HepG2 (cell line): ENCODE measurements around the gene KLC4. TPM values are rescaled to one million over a fixed set of nuclear protein-coding genes. Genes with fewer than 3 reads are reported as not detected.

Experiments
- AKAP8 ChIP-seq: sonication (generic); formaldehyde crosslinking; IDR thresholded peaks from 2 replicates; pipeline ENCODE4 v1.5.1; 2020; ENCODE audit warnings: mild to moderate bottlenecking, missing genetic modification reagents
- BORCS8-MEF2B ChIP-seq: sonication (generic); formaldehyde crosslinking; IDR thresholded peaks from 2 replicates; pipeline ENCODE4 v1.8.0; 2022; ENCODE audit warnings: mild to moderate bottlenecking, missing genetic modification reagents
- DMAP1 ChIP-seq: IDR thresholded peaks from 2 replicates; pipeline ENCODE4 v1.6.1; 2016
- GABPA ChIP-seq, 2 experiments: IDR thresholded peaks; 2 replicates each; pipeline ENCODE4 v1.6.1; 2011 to 2016; ENCODE audit warnings: low read depth in 2 of 2, low read length in 1 of 2, missing biosample characterization in 1 of 2, missing genetic modification characterization in 1 of 2
- HCFC1 ChIP-seq: fragments of 150-350 bp; IDR thresholded peaks from 2 replicates; pipeline ENCODE4 v1.6.1; 2014; ENCODE audit warnings: low read depth, low read length
- ISL2 ChIP-seq: sonication (generic); formaldehyde crosslinking; IDR thresholded peaks from 2 replicates; pipeline ENCODE4 v1.5.0; 2020; ENCODE audit warnings: missing genetic modification reagents
- KDM5B ChIP-seq: sonication (generic); formaldehyde crosslinking; IDR thresholded peaks from 2 replicates; pipeline ENCODE4 v1.4.0; 2020; ENCODE audit warnings: missing genetic modification reagents, mild to moderate bottlenecking, borderline replicate concordance
- KLF16 ChIP-seq, 2 experiments: sonication (generic) in 1 of 2; formaldehyde crosslinking in 1 of 2; IDR thresholded peaks; 2 replicates each; pipeline versions ENCODE4 v1.6.1 to v1.8.0; 2016 to 2023; ENCODE audit warnings: missing genetic modification reagents in 2 of 2, missing compliant biosample characterization in 1 of 2
- MED1 ChIP-seq: sonication (generic); formaldehyde crosslinking; IDR thresholded peaks from 2 replicates; pipeline ENCODE4 v1.4.0; 2020; ENCODE audit warnings: missing genetic modification reagents
- MED13 ChIP-seq: sonication (generic); formaldehyde crosslinking; IDR thresholded peaks from 2 replicates; pipeline ENCODE4 v1.5.0; 2020; ENCODE audit warnings: missing genetic modification reagents
- PAXIP1 ChIP-seq: sonication (generic); formaldehyde crosslinking; conservative IDR thresholded peaks from 2 replicates; pipeline ENCODE4 v1.4.0; 2020; ENCODE audit warnings: mild to moderate bottlenecking, missing genetic modification reagents, moderate library complexity
- POGK ChIP-seq: sonication (generic); formaldehyde crosslinking; conservative IDR thresholded peaks from 2 replicates; pipeline ENCODE4 v1.8.0; 2022; ENCODE audit warnings: mild to moderate bottlenecking, moderate library complexity, missing genetic modification reagents
- SMAD1 ChIP-seq: sonication (generic); formaldehyde crosslinking; IDR thresholded peaks from 2 replicates; pipeline ENCODE4 v1.4.0; 2020; ENCODE audit warnings: missing genetic modification reagents, low read depth, mild to moderate bottlenecking, borderline replicate concordance
- ZBTB7A ChIP-seq: sonication (generic); formaldehyde crosslinking; IDR thresholded peaks from 2 replicates; pipeline ENCODE4 v1.8.0; 2022; ENCODE audit warnings: mild to moderate bottlenecking, missing genetic modification reagents
- ZNF230 ChIP-seq: sonication (generic); formaldehyde crosslinking; IDR thresholded peaks from 2 replicates; pipeline ENCODE4 v1.4.0; 2020; ENCODE audit warnings: mild to moderate bottlenecking, missing genetic modification reagents
- ZNF510 ChIP-seq: sonication (generic); formaldehyde crosslinking; IDR thresholded peaks from 2 replicates; pipeline ENCODE4 v1.4.0; 2020; ENCODE audit warnings: low read depth, mild to moderate bottlenecking, missing genetic modification reagents
- ZNF552 ChIP-seq: sonication (generic); formaldehyde crosslinking; IDR thresholded peaks from 2 replicates; pipeline ENCODE4 v1.9.0; 2022; ENCODE audit warnings: missing genetic modification reagents, mild to moderate bottlenecking, borderline replicate concordance
- ZNF775 ChIP-seq: sonication (generic); formaldehyde crosslinking; IDR thresholded peaks from 2 replicates; pipeline ENCODE4 v1.4.0; 2020; ENCODE audit warnings: missing genetic modification reagents, mild to moderate bottlenecking, moderate library complexity, borderline replicate concordance
- polyA plus RNA-seq, 8 experiments: library from polyadenylated mRNA; depleted of rRNA in 3 of 8; stranded (reverse) in 7 of 8; unstranded in 1 of 8; fragments of >200 nt; fragmentation: Illumina TruSeq in 4 of 8; extraction: Trizol in 4 of 8; gene quantifications; 2 replicates each; pipeline versions ENCODE4 v1.2.1 to v1.2.3, GENCODE V29; 2011 to 2016; ENCODE audit warnings: low read depth in 4 of 8, missing spikeins in 1 of 8, mixed read lengths in 1 of 8; ENCODE audit not compliant: insufficient read depth in 1 of 8
- total RNA-seq, 5 experiments: library from RNA; depleted of rRNA; stranded (reverse); fragments of >200 nt; fragmentation: Illumina TruSeq; extraction: Trizol; gene quantifications; 2 replicates each; pipeline ENCODE4 v1.2.3, GENCODE V29; 2016; ENCODE audit warnings: low read depth in 1 of 5
- TF ChIP-seq, protein P1 (sequence below): IDR thresholded peaks from 2 replicates; pipeline ENCODE4 v1.6.1; 2016; ENCODE audit warnings: control low read depth
- TF ChIP-seq, protein P2 (sequence below): sonication (generic); formaldehyde crosslinking; IDR thresholded peaks from 2 replicates; pipeline ENCODE4 v1.5.1; 2020; ENCODE audit warnings: missing genetic modification reagents, mild to moderate bottlenecking, borderline replicate concordance
- TF ChIP-seq, protein P3 (sequence below): sonication (generic); formaldehyde crosslinking; IDR thresholded peaks from 2 replicates; pipeline ENCODE4 v1.8.1; 2022; ENCODE audit warnings: mild to moderate bottlenecking, missing genetic modification reagents

The KLC4 gene
- total and polyA plus RNA-seq, 2 of the 13 experiments (the other 11 are each of a cell fraction or from before 2014, with no cell fraction given): 45.4 to 70.4 TPM

GRCh38 chr6:43060034-43060754 lies 763 bp downstream of the KLC4 start (continued):
- TF ChIP-seq, protein P1, sequence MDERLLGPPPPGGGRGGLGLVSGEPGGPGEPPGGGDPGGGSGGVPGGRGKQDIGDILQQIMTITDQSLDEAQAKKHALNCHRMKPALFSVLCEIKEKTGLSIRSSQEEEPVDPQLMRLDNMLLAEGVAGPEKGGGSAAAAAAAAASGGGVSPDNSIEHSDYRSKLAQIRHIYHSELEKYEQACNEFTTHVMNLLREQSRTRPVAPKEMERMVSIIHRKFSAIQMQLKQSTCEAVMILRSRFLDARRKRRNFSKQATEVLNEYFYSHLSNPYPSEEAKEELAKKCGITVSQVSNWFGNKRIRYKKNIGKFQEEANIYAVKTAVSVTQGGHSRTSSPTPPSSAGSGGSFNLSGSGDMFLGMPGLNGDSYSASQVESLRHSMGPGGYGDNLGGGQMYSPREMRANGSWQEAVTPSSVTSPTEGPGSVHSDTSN: peak; percentile 10
- TF ChIP-seq PAXIP1 (CRISPR knock-in tag) (peak; percentile 87), MED1 (peak; percentile 58; the same call in 1 of the 2 replicates), GABPA (IDR thresholded peaks at IDR 0.05; ENCODE audit: low read depth, low read length) (no peak), GABPA (CRISPR knock-in tag; IDR thresholded peaks at IDR 0.05; ENCODE audit: low read depth) (no peak), ZNF552 (CRISPR knock-in tag) (no peak), HCFC1 (no peak), MED13 (CRISPR knock-in tag) (no peak), POGK (CRISPR knock-in tag) (peak; percentile 66; the same call in 1 of the 2 replicates), ZNF775 (CRISPR knock-in tag) (no peak), BORCS8-MEF2B (peak; percentile 79; the same call in 1 of the 2 replicates), SMAD1 (peak; percentile 93; the same call in 1 of the 2 replicates), ISL2 (CRISPR knock-in tag) (no peak), ZNF230 (no peak; the same call in 1 of the 2 replicates), ZBTB7A (CRISPR knock-in tag) (no peak), KDM5B (CRISPR knock-in tag) (peak; percentile 26; the same call in 1 of the 2 replicates), KLF16 (CRISPR knock-in tag; IDR thresholded peaks at IDR 0.05) (peak in 1 of 2 experiments; percentile 44; a peak in 1 of 4 replicates), AKAP8 (no peak), DMAP1 (CRISPR knock-in tag) (peak; percentile 71; the same call in 1 of the 2 replicates), ZNF510 (CRISPR knock-in tag) (0 out of 2 replicates have a peak, but pooled peaks have one; percentile 65)
- TF ChIP-seq, protein P2, sequence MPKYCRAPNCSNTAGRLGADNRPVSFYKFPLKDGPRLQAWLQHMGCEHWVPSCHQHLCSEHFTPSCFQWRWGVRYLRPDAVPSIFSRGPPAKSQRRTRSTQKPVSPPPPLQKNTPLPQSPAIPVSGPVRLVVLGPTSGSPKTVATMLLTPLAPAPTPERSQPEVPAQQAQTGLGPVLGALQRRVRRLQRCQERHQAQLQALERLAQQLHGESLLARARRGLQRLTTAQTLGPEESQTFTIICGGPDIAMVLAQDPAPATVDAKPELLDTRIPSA (CRISPR knock-in tag): no peak
- TF ChIP-seq, protein P3, sequence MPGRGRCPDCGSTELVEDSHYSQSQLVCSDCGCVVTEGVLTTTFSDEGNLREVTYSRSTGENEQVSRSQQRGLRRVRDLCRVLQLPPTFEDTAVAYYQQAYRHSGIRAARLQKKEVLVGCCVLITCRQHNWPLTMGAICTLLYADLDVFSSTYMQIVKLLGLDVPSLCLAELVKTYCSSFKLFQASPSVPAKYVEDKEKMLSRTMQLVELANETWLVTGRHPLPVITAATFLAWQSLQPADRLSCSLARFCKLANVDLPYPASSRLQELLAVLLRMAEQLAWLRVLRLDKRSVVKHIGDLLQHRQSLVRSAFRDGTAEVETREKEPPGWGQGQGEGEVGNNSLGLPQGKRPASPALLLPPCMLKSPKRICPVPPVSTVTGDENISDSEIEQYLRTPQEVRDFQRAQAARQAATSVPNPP (CRISPR knock-in tag): no peak
